K562 (cell line): ENCODE measurements around the gene CPN2. TPM values are rescaled to one million over a fixed set of nuclear protein-coding genes. Genes with fewer than 3 reads are reported as not detected.

Experiments
- CBFA2T2 ChIP-seq: fragments of 450-650 bp; conservative IDR thresholded peaks from 2 replicates; pipeline ENCODE4 v1.6.1; 2017; ENCODE audit warnings: mild to moderate bottlenecking
- ETV5 ChIP-seq: sonication (generic); formaldehyde crosslinking; IDR thresholded peaks from 2 replicates; pipeline ENCODE4 v1.4.0; 2020; ENCODE audit warnings: low read depth, mild to moderate bottlenecking, missing genetic modification reagents
- HDAC1 ChIP-seq, 2 experiments: fragments of 450-650 bp; IDR thresholded peaks; 2 replicates each; pipeline ENCODE4 v1.6.1; 2016 to 2017; ENCODE audit warnings: inconsistent platforms in 1 of 2, mild to moderate bottlenecking in 1 of 2, moderate library complexity in 1 of 2
- HNRNPLL ChIP-seq: fragments of 200-400 bp; formaldehyde crosslinking; IDR thresholded peaks from 2 replicates; pipeline ENCODE4 v1.6.1; 2017; ENCODE audit warnings: low read length, low read depth, mild to moderate bottlenecking; ENCODE audit not compliant: poor library complexity, severe bottlenecking
- MECOM ChIP-seq: fragments of 250-450 bp; sonication (Bioruptor Pico); IDR thresholded peaks from 2 replicates; pipeline ENCODE4 v1.8.0; 2022; ENCODE audit warnings: inconsistent platforms
- NBN ChIP-seq: fragments of 450-650 bp; IDR thresholded peaks from 2 replicates; pipeline ENCODE4 v1.6.1; 2016; ENCODE audit warnings: low read depth, mild to moderate bottlenecking
- NRF1 ChIP-seq, 2 experiments: fragments of 450-650 bp; IDR thresholded peaks in 1 of 2; conservative IDR thresholded peaks in 1 of 2; 2 replicates each; pipeline ENCODE4 v1.6.1; 2014; ENCODE audit warnings: mild to moderate bottlenecking in 2 of 2
- PHF8 ChIP-seq: fragments of 200-600 bp; sonication (generic); IDR thresholded peaks from 2 replicates; pipeline ENCODE4 v1.6.1; 2012; ENCODE audit warnings: mixed run types, mild to moderate bottlenecking, inconsistent platforms, low read length, moderate library complexity, borderline replicate concordance
- POLR3A ChIP-seq: IDR thresholded peaks from 2 replicates; pipeline ENCODE4 v1.6.1; 2011; ENCODE audit warnings: borderline replicate concordance, mild to moderate bottlenecking, moderate library complexity; ENCODE audit not compliant: insufficient read length, insufficient read depth; ENCODE audit errors: extremely low read depth
- SIRT6 ChIP-seq: IDR thresholded peaks from one replicate; pipeline ENCODE4 v1.6.1; 2012; ENCODE audit warnings: low read depth, mild to moderate bottlenecking, control low read depth, inconsistent platforms, low read length, moderate library complexity
- SMC3 ChIP-seq: conservative IDR thresholded peaks from 2 replicates; pipeline ENCODE4 v1.6.1; 2011; ENCODE audit warnings: low read depth, low read length, improper control_type of control experiment; ENCODE audit not compliant: insufficient read depth
- SNRNP70 ChIP-seq: fragments of 200-400 bp; formaldehyde crosslinking; optimal IDR thresholded peaks from 2 replicates; pipeline ENCODE3; 2017; ENCODE audit warnings: low read depth, low read length
- SREBF2 ChIP-seq: sonication (generic); formaldehyde crosslinking; IDR thresholded peaks from 2 replicates; pipeline ENCODE4 v1.4.0; 2020; ENCODE audit warnings: mild to moderate bottlenecking, missing genetic modification reagents
- TAF7 ChIP-seq: fragments of 450-650 bp; IDR thresholded peaks from 2 replicates; pipeline ENCODE4 v1.6.1; 2016; ENCODE audit warnings: missing genetic modification characterization, missing compliant biosample characterization
- ZNF146 ChIP-seq: IDR thresholded peaks from one replicate; pipeline ENCODE4 v1.6.1; 2018; ENCODE audit warnings: missing compliant biosample characterization; ENCODE audit not compliant: unreplicated experiment
- ZNF699 ChIP-seq: fragments of 250-450 bp; sonication (Bioruptor Pico); IDR thresholded peaks from 2 replicates; pipeline ENCODE4 v1.8.0; 2021; ENCODE audit warnings: mild to moderate bottlenecking, moderate library complexity; ENCODE audit not compliant: insufficient replicate concordance
- polyA plus RNA-seq, 8 experiments: library from polyadenylated mRNA; depleted of rRNA in 4 of 8; stranded (reverse) in 5 of 8; unstranded in 3 of 8; fragments of >200 nt; fragmentation: Nextera tagmentation in 2 of 8; fragmentation: Illumina TruSeq in 1 of 8; extraction: Ambion mirVana in 2 of 8; extraction: Trizol in 1 of 8; gene quantifications; 2 replicates each; pipeline versions ENCODE4 v1.2.1 to v1.2.3, GENCODE V29; 2011 to 2014; ENCODE audit warnings: inconsistent platforms in 1 of 8, missing spikeins in 1 of 8
- total RNA-seq, 7 experiments: library from RNA; depleted of rRNA in 6 of 7; stranded (reverse); fragments of >200 nt in 6 of 7; fragmentation: Illumina TruSeq in 2 of 7; extraction: Trizol in 2 of 7; gene quantifications; 2 replicates each; pipeline versions ENCODE4 v1.2.1 to v1.2.3, GENCODE V29; 2011 to 2021; ENCODE audit warnings: low replicate concordance in 1 of 7
- TF ChIP-seq, protein P1 (sequence below), 2 experiments: fragments of 150-350 bp in 1 of 2; IDR thresholded peaks; 2 replicates each; pipeline ENCODE4 v1.6.1; 2012 to 2016; ENCODE audit warnings: low read depth in 2 of 2, low read length in 2 of 2, mild to moderate bottlenecking in 1 of 2, moderate library complexity in 1 of 2
- TF ChIP-seq, protein P2 (sequence below): sonication (generic); formaldehyde crosslinking; IDR thresholded peaks from 2 replicates; pipeline ENCODE4 v1.8.1; 2022; ENCODE audit warnings: missing genetic modification reagents
- TF ChIP-seq, protein P3 (sequence below): fragments of 450-650 bp; IDR thresholded peaks from 2 replicates; pipeline ENCODE4 v1.6.1; 2016; ENCODE audit warnings: low read depth, mild to moderate bottlenecking, moderate library complexity
- TF ChIP-seq, protein P4 (sequence below): fragments of 250-450 bp; sonication (Bioruptor Pico); IDR thresholded peaks from 2 replicates; pipeline ENCODE4 v1.8.0; 2021; ENCODE audit warnings: moderate library complexity, mild to moderate bottlenecking, inconsistent platforms

Gene CPN2
- total and polyA plus RNA-seq, 9 of the 15 experiments (the other 6 are each of a cell fraction or from before 2014, with no cell fraction given): not detected

DNA sequence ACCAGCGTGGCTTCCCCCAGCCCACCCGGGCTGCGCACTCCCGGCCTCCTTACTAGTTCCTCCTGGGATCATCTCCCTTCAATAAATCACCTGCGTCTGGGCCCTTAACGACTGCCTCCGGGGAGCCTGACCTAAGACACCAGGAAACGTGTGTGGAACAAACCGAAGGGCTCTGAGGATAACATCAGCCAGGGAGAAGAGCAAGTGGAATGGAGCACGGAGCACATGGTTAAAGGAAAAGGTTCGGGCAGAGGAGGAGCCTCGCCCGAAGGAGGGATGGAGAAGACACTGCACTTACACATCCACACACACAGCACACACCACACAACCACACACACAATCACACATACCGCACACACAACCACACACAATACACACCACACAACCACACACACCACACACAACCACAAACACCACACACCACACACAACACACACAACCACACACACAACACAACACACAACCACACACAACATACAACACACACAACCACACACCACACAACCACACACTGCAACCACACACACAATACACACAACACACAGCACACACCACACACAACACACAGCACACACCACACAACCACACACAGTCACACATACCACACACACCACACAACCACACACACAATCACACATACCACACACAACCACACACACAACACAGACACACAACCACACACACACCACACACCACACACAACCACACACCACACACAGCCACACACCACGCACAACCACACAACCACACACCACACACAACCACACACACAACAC is 24.7 kb downstream of the CPN2 start (continued):
- no peak for TF ChIP-seq TAF7 (tag)
- TF ChIP-seq, protein P1, sequence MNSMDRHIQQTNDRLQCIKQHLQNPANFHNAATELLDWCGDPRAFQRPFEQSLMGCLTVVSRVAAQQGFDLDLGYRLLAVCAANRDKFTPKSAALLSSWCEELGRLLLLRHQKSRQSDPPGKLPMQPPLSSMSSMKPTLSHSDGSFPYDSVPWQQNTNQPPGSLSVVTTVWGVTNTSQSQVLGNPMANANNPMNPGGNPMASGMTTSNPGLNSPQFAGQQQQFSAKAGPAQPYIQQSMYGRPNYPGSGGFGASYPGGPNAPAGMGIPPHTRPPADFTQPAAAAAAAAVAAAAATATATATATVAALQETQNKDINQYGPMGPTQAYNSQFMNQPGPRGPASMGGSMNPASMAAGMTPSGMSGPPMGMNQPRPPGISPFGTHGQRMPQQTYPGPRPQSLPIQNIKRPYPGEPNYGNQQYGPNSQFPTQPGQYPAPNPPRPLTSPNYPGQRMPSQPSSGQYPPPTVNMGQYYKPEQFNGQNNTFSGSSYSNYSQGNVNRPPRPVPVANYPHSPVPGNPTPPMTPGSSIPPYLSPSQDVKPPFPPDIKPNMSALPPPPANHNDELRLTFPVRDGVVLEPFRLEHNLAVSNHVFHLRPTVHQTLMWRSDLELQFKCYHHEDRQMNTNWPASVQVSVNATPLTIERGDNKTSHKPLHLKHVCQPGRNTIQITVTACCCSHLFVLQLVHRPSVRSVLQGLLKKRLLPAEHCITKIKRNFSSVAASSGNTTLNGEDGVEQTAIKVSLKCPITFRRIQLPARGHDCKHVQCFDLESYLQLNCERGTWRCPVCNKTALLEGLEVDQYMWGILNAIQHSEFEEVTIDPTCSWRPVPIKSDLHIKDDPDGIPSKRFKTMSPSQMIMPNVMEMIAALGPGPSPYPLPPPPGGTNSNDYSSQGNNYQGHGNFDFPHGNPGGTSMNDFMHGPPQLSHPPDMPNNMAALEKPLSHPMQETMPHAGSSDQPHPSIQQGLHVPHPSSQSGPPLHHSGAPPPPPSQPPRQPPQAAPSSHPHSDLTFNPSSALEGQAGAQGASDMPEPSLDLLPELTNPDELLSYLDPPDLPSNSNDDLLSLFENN (IDR thresholded peaks at IDR 0.05; ENCODE audit: low read depth in 2 of 2, low read length in 2 of 2): no peak
- TF ChIP-seq SREBF2: no peak
- no peak for TF ChIP-seq HNRNPLL
- no peak for TF ChIP-seq CBFA2T2
- peak; percentile 90 for TF ChIP-seq NBN
- no peak for TF ChIP-seq PHF8
- TF ChIP-seq, protein P2, sequence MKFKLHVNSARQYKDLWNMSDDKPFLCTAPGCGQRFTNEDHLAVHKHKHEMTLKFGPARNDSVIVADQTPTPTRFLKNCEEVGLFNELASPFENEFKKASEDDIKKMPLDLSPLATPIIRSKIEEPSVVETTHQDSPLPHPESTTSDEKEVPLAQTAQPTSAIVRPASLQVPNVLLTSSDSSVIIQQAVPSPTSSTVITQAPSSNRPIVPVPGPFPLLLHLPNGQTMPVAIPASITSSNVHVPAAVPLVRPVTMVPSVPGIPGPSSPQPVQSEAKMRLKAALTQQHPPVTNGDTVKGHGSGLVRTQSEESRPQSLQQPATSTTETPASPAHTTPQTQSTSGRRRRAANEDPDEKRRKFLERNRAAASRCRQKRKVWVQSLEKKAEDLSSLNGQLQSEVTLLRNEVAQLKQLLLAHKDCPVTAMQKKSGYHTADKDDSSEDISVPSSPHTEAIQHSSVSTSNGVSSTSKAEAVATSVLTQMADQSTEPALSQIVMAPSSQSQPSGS: no peak
- TF ChIP-seq MECOM (CRISPR knock-in tag): no peak
- no peak for TF ChIP-seq SIRT6
- TF ChIP-seq, protein P3, sequence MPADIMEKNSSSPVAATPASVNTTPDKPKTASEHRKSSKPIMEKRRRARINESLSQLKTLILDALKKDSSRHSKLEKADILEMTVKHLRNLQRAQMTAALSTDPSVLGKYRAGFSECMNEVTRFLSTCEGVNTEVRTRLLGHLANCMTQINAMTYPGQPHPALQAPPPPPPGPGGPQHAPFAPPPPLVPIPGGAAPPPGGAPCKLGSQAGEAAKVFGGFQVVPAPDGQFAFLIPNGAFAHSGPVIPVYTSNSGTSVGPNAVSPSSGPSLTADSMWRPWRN: no peak
- TF ChIP-seq POLR3A: no peak
- no peak for TF ChIP-seq SNRNP70
- TF ChIP-seq SMC3: no peak
- TF ChIP-seq, protein P4, sequence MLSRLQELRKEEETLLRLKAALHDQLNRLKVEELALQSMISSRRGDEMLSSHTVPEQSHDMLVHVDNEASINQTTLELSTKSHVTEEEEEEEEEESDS (CRISPR knock-in tag): no peak
- TF ChIP-seq ZNF146 (CRISPR knock-in tag): no peak
- TF ChIP-seq HDAC1 (IDR thresholded peaks at IDR 0.05): peak in 1 of 2 experiments; percentile 81; a peak in 2 of 4 replicates
- TF ChIP-seq ETV5: peak; percentile 39; the same call in 1 of the 2 replicates
- no peak for TF ChIP-seq ZNF699 (CRISPR knock-in tag)
- TF ChIP-seq NRF1 (conservative IDR thresholded peaks at IDR 0.05 in 1 of 2, IDR thresholded peaks at IDR 0.05 in 1 of 2): no peak
